ENCODE results near the gene GLYATL3.

The GLYATL3 gene

GRCh38 chr6:49514571-49515484 is 15.1 kb downstream of the GLYATL3 start:
- DNase-seq (ENCODE audit: low read depth) = no peak

- DNase-seq (ENCODE audit: low read depth) = no peak
Observed at GRCh38 chr6:49515485-49516146, 15.9 kb downstream of the GLYATL3 start.

GRCh38 chr6:49516147-49516505 is 16.4 kb downstream of the GLYATL3 start:
- no peak for DNase-seq (ENCODE audit: low read depth)

GRCh38 chr6:49517919-49518318 is 18.2 kb downstream of the GLYATL3 start:
- DNase-seq (ENCODE audit: low read depth) = no peak

GRCh38 chr6:49519660-49520059 is 19.9 kb downstream of the GLYATL3 start:
- DNase-seq (ENCODE audit: low read depth) = no peak

- no peak for DNase-seq (ENCODE audit: low read depth)
Observed at GRCh38 chr6:49522710-49523593, 23.2 kb downstream of the GLYATL3 start.

- no peak for DNase-seq (ENCODE audit: low read depth)
Observed at GRCh38 chr6:49523901-49524300, 24.2 kb downstream of the GLYATL3 start.

GRCh38 chr6:49524541-49524940 is 24.8 kb downstream of the GLYATL3 start:
- no peak for DNase-seq (ENCODE audit: low read depth)

- no peak for DNase-seq (ENCODE audit: low read depth)
Observed at GRCh38 chr6:49526598-49526997, 26.9 kb downstream of the GLYATL3 start.

GRCh38 chr6:49527320-49527719 is 27.6 kb downstream of the GLYATL3 start:
- DNase-seq (ENCODE audit: low read depth) = no peak

- DNase-seq (ENCODE audit: low read depth) = no peak
Observed at GRCh38 chr6:49528571-49528970, 28.8 kb downstream of the GLYATL3 start.

GRCh38 chr6:49530141-49530776 is 30.5 kb downstream of the GLYATL3 start:
- no peak for DNase-seq (ENCODE audit: low read depth)

GRCh38 chr6:49531774-49532569 is 32.2 kb downstream of the GLYATL3 start:
- peak; percentile 57 for DNase-seq (ENCODE audit: low read depth)

GRCh38 chr6:49535795-49536194 is 36.1 kb downstream of the GLYATL3 start:
- no peak for DNase-seq (ENCODE audit: low read depth)

GRCh38 chr6:49539102-49539501 is 39.4 kb downstream of the GLYATL3 start:
- no peak for DNase-seq (ENCODE audit: low read depth)

GRCh38 chr6:49540614-49541013 is 40.9 kb downstream of the GLYATL3 start:
- DNase-seq (ENCODE audit: low read depth) = no peak

GRCh38 chr6:49541210-49541724 is 41.5 kb downstream of the GLYATL3 start:
- peak; percentile 79 for DNase-seq (ENCODE audit: low read depth)

GRCh38 chr6:49541936-49542335 is 42.2 kb downstream of the GLYATL3 start:
- no peak for DNase-seq (ENCODE audit: low read depth)

- DNase-seq (ENCODE audit: low read depth) = no peak
Observed at GRCh38 chr6:49543087-49543858, 43.5 kb downstream of the GLYATL3 start.

GRCh38 chr6:49546331-49546730 is 46.6 kb downstream of the GLYATL3 start:
- no peak for DNase-seq (ENCODE audit: low read depth)
